NT2/D1 (cell line): ENCODE measurements around the gene NUP160.

Source experiments
- YY1 ChIP-seq: IDR thresholded peaks from 2 replicates; pipeline ENCODE4 v1.6.1; 2011; ENCODE audit not compliant: insufficient read length, insufficient read depth
- ZNF274 ChIP-seq: IDR thresholded peaks from 2 replicates; pipeline ENCODE4 v1.6.1; 2011; ENCODE audit warnings: mild to moderate bottlenecking, low read depth, low read length

DNA sequence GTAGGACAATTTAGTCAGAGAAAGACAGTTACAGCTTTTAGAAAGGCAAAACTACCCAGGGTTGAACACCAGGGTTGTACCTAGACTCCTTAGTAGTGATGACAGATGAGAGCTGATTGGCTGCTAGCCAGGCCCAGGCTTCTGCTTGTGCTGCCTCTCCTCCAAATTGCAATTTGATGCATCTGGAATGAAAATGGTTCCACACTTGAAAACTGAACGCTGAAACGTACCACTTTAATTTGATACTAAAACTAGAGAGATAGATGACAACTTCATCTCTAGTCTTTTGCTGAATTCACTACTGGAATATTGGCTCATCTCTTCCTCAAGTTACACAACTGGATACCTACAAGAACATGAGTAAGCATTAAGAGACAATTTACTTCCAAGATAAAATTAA, 61.8 kb downstream of the NUP160 start:
- TF ChIP-seq YY1 (no peak), ZNF274 (no peak)
